GM13977 (cell line): ENCODE data around the gene IL16.

Experiments used
- DNase-seq: peaks from one replicate; pipeline ENCODE4 v3.0.0; 2012; ENCODE audit warnings: low spot score
- in situ Hi-C: fragments of 300-500 bp; cut with MboI; formaldehyde crosslinking; loops from one replicate; pipeline ENCODE4 v1.12.0; 2022; ENCODE audit warnings: low sequenced_read_pairs, low pct_unique_long_range_greater_than_20kb, mixed read lengths, inconsistent platforms; ENCODE audit not compliant: unreplicated experiment
- TF ChIP-seq, protein P1 (sequence below): IDR thresholded peaks from 2 replicates; pipeline ENCODE4 v1.5.1; 2012; ENCODE audit warnings: mild to moderate bottlenecking, control low read depth; ENCODE audit not compliant: insufficient read depth; ENCODE audit errors: extremely low read depth, missing control alignments

Gene IL16

GRCh38 chr15:81337241-81337640 lies 140.6 kb downstream of the IL16 start:
- in situ Hi-C loops: loop anchor here (5.0 kb wide), 1 partner anchor 60 kb away; no protein-coding TSS in a partner anchor
- TF ChIP-seq, protein P1, sequence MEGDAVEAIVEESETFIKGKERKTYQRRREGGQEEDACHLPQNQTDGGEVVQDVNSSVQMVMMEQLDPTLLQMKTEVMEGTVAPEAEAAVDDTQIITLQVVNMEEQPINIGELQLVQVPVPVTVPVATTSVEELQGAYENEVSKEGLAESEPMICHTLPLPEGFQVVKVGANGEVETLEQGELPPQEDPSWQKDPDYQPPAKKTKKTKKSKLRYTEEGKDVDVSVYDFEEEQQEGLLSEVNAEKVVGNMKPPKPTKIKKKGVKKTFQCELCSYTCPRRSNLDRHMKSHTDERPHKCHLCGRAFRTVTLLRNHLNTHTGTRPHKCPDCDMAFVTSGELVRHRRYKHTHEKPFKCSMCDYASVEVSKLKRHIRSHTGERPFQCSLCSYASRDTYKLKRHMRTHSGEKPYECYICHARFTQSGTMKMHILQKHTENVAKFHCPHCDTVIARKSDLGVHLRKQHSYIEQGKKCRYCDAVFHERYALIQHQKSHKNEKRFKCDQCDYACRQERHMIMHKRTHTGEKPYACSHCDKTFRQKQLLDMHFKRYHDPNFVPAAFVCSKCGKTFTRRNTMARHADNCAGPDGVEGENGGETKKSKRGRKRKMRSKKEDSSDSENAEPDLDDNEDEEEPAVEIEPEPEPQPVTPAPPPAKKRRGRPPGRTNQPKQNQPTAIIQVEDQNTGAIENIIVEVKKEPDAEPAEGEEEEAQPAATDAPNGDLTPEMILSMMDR: no peak
- no peak for DNase-seq

- in situ Hi-C loops: loop anchor here (5.0 kb wide), 1 partner anchor 60 kb away; no protein-coding TSS in a partner anchor
- TF ChIP-seq, protein P1: no peak
- DNase-seq: no peak
Observed at GRCh38 chr15:81337713-81338157, 141.1 kb downstream of the IL16 start.

DNA sequence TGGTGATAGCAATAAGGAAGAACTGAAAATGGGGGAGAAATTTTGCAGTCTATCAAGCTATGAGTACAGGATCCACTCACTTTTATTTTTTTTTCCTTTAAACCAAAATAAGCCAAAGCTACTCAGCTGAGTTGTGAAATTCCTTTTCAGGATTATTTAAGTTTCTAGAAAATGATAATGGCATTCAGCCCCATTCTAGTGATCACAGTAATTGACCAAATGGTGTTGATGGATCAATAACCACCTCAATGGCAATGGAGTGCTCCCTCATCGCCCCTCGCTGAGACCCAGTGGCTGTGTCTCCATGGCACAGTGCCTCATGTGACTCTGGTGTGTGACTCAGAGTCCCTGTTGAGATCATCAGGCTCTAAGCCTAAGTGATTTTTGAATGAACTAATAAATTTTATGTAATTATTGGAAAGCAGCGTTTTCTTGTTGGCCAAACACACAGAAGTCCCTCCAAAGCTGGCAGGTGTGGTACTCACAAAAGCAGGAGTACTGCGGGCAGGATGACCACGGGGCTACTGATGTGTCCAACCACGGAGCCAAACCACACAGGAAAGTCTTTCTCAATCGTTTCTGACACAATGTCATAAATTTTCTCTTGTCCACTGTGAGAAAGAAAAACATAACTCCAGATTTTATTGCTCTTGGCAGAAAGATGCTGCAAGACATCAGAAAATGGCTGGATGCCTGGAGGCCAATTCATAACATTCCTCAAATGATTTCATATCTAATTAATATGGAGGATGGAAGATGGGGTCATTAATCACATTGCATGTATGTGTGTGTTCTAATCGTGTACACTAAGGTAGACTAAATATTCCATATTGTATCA lies 141.7 kb downstream of the IL16 start:
- DNase-seq: no peak
- TF ChIP-seq, protein P1: no peak
- in situ Hi-C loops: loop anchor here (5.0 kb wide), 1 partner anchor 61 kb away; no protein-coding TSS in a partner anchor

DNA sequence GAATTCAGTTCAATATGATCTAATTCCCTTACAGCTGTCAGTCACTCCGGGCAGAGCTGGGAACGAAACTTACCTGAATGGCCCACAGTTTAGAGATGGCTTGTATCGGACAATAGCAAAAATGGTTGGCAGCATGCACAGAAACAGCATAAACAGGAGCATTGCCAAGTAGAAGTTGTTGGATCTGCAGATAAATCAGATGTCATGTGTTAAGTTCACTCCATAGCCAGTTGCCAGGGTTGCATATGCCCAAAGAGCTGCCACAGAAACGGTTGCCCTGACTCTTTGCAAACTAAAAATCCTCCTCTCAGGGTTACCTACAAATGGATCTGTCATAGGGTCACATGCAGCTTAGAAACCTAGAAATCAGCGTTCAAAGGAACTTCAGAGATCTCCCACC lies 142.6 kb downstream of the IL16 start:
- TF ChIP-seq, protein P1: no peak
- no peak for DNase-seq

DNA sequence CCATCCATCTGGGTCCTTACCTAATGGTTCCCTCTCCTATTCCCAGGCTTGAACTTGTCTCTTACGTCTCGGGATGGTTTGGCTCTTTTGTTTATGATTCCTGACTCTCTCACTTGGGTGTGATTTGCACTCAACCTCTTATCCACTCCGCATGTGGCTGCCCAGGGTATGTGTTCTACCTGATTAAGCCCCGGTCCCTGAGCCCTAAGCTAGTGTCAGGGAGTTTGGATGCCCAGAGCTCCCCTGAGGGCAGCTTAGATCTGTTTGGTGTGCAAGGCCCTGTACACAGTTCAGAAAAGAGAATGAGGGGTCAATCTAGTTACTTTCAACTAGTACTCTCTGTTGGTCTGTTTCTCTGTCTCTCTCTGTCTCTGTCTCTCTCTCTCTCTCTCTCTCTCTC lies 143.2 kb downstream of the IL16 start:
- in situ Hi-C loops: loop anchor here (5.0 kb wide), 1 partner anchor 63 kb away; no protein-coding TSS in a partner anchor
- no peak for DNase-seq

More for the DNA sequence above, 142.6 kb downstream of the IL16 start:
- in situ Hi-C loops: loop anchor here (5.0 kb wide), 1 partner anchor 62 kb away; no protein-coding TSS in a partner anchor

DNA sequence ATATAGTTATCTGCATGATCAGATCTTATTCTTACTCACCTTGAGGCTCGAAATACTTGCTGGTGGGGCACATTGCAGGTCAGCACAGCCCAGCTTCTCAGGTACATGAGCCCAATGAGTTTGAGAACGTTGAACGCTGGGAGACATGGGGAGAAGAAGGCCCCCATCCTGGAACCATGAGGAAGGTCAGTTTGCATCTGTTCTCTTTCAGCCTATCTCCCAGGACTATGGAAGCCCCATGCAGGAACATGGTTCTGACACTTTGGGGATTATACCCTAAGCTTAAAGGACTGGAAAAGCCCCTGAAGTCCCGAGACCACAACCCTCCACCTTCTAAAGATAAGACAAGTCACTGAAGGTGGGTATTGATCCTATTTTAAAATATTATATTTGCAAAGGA lies 144.7 kb downstream of the IL16 start:
- in situ Hi-C loops: no loop called here
- DNase-seq: no peak

More for the DNA sequence above, 143.2 kb downstream of the IL16 start:
- TF ChIP-seq, protein P1: no peak

More for the DNA sequence above, 144.7 kb downstream of the IL16 start:
- TF ChIP-seq, protein P1: no peak
